OCI-LY1 (cell line): ENCODE data around the gene STAT5A.

ENCODE experiments used
- CTCF ChIP-seq: fragments of 200-600 bp; sonication (generic), shearing (Covaris generic); IDR thresholded peaks from 2 replicates; pipeline ENCODE4 v1.5.1; 2017; ENCODE audit warnings: mild to moderate bottlenecking, antibody characterized with exemption, low read length, moderate library complexity, mixed read lengths
- EZH2 ChIP-seq: fragments of 200-600 bp; sonication (generic), shearing (Covaris generic); IDR thresholded peaks from 2 replicates; pipeline ENCODE4 v1.8.0; 2017; ENCODE audit warnings: borderline replicate concordance, mixed run types, mild to moderate bottlenecking, antibody characterized with exemption, low read length, moderate library complexity, mixed read lengths

GRCh38 chr17:42276609-42277341 lies 11.5 kb upstream of the STAT5A start:
- no peak for TF ChIP-seq CTCF
- TF ChIP-seq EZH2, result no peak
